Embryonic facial prominence (tissue), 1 donor: ENCODE measurements around the gene RPL15.
A peak's percentile ranks its signal among the peaks of the same experiment; 100 is the strongest.

Experiments
- DNase-seq: peaks from one replicate; pipeline ENCODE4 v3.0.0-alpha.2; 2016; ENCODE audit errors: extremely low spot score

Gene RPL15

GRCh38 chr3:23928524-23928923, 11.6 kb downstream of the RPL15 start:
- DNase-seq, result no peak

GRCh38 chr3:23931597-23931996, 14.7 kb downstream of the RPL15 start:
- no peak for DNase-seq

GRCh38 chr3:23932571-23932970, 15.6 kb downstream of the RPL15 start:
- DNase-seq, result no peak

- no peak for DNase-seq
Observed at GRCh38 chr3:23934253-23934652, 17.3 kb downstream of the RPL15 start.

- no peak for DNase-seq
Observed at GRCh38 chr3:23937296-23937695, 20.4 kb downstream of the RPL15 start.

GRCh38 chr3:23938688-23939087, 21.8 kb downstream of the RPL15 start:
- DNase-seq, result no peak

- DNase-seq, result no peak
Observed at GRCh38 chr3:23940775-23941174, 23.8 kb downstream of the RPL15 start.

- no peak for DNase-seq
Observed at GRCh38 chr3:23941440-23941839, 24.5 kb downstream of the RPL15 start.

- no peak for DNase-seq
Observed at GRCh38 chr3:23942546-23942945, 25.6 kb downstream of the RPL15 start.

GRCh38 chr3:23944007-23944783, 27.3 kb downstream of the RPL15 start:
- no peak for DNase-seq

GRCh38 chr3:23944861-23945662, 28.1 kb downstream of the RPL15 start, which contains the start of gene NR1D2:
NR1D2 (plus strand) TSS chr3:23945286; CDS start chr3:23945579, 293 bp downstream.
- peak; percentile 63 for DNase-seq

- DNase-seq, result no peak
Observed at GRCh38 chr3:23945663-23945912, 28.7 kb downstream of the RPL15 start.

- DNase-seq, result peak; percentile 80
Observed at GRCh38 chr3:23945913-23946687, 29.2 kb downstream of the RPL15 start.

- no peak for DNase-seq
Observed at GRCh38 chr3:23948761-23949160, 31.8 kb downstream of the RPL15 start.

GRCh38 chr3:23949784-23950183, 32.9 kb downstream of the RPL15 start:
- no peak for DNase-seq

GRCh38 chr3:23950293-23950692, 33.4 kb downstream of the RPL15 start:
- DNase-seq, result no peak

- no peak for DNase-seq
Observed at GRCh38 chr3:23952646-23953045, 35.7 kb downstream of the RPL15 start.

GRCh38 chr3:23953523-23953922, 36.6 kb downstream of the RPL15 start:
- DNase-seq, result no peak

- no peak for DNase-seq
Observed at GRCh38 chr3:23954144-23954543, 37.2 kb downstream of the RPL15 start.

GRCh38 chr3:23956701-23957100, 39.8 kb downstream of the RPL15 start:
- no peak for DNase-seq

GRCh38 chr3:23959135-23959900, 42.4 kb downstream of the RPL15 start:
- no peak for DNase-seq

- DNase-seq, result no peak
Observed at GRCh38 chr3:23960649-23961048, 43.7 kb downstream of the RPL15 start.
